Measurements from ENCODE around the gene MAPRE2.

DNA sequence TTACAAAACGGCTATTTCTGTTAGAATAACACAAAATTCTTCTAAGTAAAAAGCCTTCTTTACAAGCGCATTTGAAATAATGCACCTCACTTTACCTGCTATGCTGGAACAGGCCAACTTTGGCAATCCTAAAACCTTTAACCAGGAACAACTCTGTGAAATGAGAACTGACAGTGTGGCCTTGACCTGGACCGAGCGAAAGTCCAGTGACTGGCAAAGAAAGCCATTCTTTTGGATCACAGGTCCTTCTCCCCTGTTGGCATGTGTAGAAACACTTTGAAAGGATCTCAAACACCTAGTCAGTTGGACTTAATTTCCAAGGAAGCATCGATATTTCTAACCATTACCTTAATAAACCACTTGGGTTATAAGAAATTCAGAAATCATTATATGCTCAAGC is 21.2 kb downstream of the MAPRE2 start:
- TF ChIP-seq TAF1 (IDR thresholded peaks at IDR 0.05; ENCODE audit: low read depth): no peak
- no peak for TF ChIP-seq MXI1 (conservative IDR thresholded peaks at IDR 0.05; ENCODE audit: poor library complexity, severe bottlenecking)
- TF ChIP-seq, protein P1, sequence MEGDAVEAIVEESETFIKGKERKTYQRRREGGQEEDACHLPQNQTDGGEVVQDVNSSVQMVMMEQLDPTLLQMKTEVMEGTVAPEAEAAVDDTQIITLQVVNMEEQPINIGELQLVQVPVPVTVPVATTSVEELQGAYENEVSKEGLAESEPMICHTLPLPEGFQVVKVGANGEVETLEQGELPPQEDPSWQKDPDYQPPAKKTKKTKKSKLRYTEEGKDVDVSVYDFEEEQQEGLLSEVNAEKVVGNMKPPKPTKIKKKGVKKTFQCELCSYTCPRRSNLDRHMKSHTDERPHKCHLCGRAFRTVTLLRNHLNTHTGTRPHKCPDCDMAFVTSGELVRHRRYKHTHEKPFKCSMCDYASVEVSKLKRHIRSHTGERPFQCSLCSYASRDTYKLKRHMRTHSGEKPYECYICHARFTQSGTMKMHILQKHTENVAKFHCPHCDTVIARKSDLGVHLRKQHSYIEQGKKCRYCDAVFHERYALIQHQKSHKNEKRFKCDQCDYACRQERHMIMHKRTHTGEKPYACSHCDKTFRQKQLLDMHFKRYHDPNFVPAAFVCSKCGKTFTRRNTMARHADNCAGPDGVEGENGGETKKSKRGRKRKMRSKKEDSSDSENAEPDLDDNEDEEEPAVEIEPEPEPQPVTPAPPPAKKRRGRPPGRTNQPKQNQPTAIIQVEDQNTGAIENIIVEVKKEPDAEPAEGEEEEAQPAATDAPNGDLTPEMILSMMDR (IDR thresholded peaks at IDR 0.05; ENCODE audit: poor library complexity, severe bottlenecking): no peak
